GM12873 (cell line): ENCODE results near the gene LASP1NB.

Experiments
- TF ChIP-seq, protein P1 (sequence below): IDR thresholded peaks from 2 replicates; pipeline ENCODE4 v1.5.1; 2012; ENCODE audit warnings: low read depth, mild to moderate bottlenecking, moderate library complexity, low read length, control low read depth; ENCODE audit not compliant: insufficient read depth; ENCODE audit errors: missing control alignments

The LASP1NB gene

DNA sequence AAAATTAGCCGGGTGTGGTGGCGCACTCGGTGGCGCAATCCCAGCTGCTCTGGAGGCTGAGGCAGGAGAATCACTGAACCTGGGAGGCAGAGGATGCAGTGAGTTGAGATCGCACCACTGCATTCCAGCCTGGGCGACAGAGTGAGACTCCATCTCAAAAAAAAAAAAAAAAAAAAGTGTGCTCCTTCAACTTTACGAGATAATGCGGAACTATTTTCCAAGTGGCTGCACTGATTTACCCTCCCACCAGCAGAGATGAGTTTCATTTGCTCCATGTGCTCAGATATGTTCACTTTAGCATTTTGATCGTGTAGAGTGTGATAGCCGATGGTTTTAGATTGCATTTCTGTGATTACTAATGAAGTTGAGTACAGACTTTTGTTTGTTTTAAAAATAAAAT is 20.0 kb upstream of the LASP1NB start:
- TF ChIP-seq, protein P1, sequence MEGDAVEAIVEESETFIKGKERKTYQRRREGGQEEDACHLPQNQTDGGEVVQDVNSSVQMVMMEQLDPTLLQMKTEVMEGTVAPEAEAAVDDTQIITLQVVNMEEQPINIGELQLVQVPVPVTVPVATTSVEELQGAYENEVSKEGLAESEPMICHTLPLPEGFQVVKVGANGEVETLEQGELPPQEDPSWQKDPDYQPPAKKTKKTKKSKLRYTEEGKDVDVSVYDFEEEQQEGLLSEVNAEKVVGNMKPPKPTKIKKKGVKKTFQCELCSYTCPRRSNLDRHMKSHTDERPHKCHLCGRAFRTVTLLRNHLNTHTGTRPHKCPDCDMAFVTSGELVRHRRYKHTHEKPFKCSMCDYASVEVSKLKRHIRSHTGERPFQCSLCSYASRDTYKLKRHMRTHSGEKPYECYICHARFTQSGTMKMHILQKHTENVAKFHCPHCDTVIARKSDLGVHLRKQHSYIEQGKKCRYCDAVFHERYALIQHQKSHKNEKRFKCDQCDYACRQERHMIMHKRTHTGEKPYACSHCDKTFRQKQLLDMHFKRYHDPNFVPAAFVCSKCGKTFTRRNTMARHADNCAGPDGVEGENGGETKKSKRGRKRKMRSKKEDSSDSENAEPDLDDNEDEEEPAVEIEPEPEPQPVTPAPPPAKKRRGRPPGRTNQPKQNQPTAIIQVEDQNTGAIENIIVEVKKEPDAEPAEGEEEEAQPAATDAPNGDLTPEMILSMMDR = no peak

DNA sequence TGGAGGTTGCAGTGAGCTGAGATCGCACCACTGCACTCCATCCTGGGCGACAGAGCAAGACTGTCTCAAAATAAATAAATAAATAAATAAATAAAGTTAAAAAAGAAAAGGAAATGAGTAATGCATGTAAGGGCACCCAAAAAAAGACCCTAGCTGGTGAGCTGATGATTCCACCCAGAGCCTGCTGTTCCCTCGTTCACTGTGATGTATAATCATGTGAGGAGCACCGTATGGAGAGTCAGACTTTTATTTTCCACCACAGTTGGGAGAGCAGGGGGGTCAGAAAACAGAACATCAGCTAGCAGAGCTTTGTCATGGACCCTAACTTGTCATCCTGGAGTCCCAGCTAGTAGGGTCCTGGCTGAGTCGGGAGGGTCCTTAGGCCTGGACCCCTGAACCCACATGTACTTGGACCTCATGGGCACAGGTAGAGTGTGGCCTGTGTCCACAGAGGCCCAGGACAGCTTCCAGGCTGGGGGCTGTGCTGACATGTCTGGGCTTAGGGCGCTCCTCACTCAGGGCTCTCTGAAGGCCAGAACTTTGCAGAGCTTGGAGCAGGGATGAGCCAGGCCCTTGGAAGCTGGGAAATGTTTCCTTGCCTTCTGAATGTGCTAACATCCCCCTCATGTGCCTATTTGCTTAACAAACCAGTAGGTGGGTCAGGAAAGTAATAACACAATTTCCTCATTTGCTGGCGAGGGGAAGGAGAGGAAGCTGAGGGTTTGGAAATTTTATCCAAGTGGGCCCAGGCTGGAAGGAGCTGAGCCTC is 18.8 kb upstream of the LASP1NB start:
- TF ChIP-seq, protein P1 = no peak

DNA sequence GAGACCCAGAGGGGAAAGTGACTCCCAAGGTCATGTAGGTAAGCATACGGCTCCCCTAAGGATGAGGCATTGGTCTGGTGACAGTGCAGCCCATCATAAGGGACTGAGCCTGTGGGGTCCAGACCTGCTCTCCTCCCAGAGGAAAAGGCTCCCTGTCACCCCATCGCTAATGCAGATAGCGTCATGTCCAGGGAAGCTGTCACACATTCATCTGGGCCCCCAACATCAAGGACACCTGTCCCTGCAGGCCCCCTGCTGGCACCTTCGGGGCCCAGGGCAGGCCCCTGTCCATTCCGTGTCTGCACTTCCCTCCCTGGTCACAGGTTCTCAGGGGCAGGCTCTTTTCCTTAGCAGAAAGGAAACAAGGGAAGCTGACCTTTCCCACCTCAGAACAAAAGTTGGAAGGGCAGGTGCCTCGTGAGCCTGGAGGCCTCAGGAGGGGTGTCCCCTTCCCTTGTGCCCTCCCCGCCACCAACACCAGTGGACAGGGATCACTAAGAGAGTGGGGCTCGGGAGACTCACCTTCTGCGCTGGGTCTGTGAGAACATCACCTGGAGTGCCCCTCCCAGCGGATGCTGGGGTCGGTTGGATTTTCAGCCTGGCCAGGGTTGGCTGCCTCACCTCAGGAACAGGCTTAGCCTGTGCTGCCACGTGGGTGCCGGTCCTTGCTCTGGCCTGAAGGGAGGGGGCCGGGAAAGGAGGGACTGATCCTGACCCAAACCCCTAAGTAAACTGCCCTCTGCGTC is 17.3 kb upstream of the LASP1NB start:
- TF ChIP-seq, protein P1 = no peak

DNA sequence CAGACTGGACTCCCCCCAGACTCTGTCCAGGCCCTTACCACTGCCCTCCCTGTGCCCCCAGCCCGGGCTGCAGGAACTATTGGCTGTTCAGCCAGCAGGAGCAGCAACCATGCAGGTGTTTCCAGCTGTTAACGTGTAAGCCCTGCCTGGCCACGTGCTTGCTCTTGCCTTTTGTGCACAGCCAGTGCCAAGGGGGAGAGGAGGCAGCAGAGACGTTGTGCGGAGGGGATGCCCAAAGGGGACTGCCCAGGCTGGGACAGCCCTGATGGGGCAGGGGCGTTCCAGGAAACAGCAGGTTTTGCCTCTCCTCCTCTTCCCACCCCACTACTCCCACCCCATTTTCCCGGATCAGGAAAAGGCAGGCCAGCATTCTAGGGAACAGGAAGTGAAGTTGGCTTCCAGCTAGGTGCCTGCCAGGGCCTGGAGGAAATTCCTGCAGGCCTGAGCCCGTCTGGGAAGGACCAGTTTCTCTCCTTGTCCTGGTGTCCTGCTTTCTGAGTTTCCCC is 16.7 kb upstream of the LASP1NB start:
- TF ChIP-seq, protein P1 = no peak

DNA sequence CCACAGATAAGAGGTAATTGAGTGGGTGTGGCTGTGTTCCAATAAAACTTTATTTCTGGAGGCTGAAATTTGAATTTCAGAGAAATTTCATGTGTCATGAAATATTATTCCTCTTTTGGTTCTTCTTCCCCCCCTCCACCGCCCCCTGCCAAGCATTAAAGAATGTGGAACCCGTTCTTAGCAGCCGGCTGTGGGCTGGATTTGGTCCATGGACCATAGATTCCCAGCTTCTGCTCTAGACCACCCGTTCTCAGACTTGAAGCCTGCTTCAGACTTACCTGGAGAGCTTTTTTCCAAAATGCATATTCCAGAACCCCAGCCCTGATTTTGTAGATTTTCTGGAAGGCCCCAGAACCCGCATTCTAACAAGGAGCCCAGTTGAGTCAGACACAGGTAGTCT is 15.1 kb upstream of the LASP1NB start:
- TF ChIP-seq, protein P1 = no peak

DNA sequence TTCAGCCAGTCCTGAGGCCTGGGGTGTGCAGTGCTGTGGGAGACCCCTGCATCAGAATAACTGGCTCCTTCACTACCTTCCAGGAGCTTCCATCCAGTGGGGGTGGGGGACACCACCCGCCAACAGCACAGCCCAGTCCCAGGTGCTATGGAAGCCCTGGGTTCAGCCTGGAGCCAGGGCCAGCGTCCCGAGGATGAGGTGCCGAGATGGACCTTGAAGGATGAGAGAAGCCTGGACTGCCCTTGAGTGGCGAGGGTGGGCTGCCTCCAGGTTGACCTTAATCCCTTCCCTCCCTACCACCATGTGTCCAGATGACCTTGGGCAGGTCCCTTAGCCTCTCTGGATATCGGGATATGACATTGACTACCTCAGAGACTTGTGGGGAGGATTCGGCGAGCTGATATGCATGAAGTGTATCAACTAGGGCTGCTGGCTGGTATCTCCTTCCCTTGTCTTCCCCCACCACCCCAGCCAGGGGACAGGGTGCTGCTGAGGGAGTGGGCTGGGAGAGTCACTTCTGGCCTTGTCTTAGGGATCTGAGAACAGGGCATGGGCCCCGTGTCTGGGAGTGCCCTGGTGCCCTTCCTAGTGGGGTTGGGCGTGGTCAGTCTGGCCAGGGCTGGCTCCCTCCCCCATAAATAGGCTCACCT is 14.2 kb upstream of the LASP1NB start:
- TF ChIP-seq, protein P1 = no peak
